ENCODE results near the gene F10.

The F10 gene

DNA sequence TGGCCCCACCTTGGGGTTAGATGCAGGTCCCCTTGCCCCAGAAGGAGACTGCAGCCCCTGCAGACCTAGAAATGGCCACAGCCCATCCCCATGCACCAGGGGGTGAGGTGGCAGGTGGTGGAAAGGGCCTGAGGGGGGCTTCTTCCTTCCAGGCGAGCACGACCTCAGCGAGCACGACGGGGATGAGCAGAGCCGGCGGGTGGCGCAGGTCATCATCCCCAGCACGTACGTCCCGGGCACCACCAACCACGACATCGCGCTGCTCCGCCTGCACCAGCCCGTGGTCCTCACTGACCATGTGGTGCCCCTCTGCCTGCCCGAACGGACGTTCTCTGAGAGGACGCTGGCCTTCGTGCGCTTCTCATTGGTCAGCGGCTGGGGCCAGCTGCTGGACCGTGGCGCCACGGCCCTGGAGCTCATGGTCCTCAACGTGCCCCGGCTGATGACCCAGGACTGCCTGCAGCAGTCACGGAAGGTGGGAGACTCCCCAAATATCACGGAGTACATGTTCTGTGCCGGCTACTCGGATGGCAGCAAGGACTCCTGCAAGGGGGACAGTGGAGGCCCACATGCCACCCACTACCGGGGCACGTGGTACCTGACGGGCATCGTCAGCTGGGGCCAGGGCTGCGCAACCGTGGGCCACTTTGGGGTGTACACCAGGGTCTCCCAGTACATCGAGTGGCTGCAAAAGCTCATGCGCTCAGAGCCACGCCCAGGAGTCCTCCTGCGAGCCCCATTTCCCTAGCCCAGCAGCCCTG is 4.2 kb upstream of the F10 start:
- no peak overlapping the region for H3K4me3 ChIP-seq (ENCODE audit: control insufficient read depth, low read depth, low read length)
- DNase-seq (ENCODE audit: low read depth) = no peak
- TF ChIP-seq, protein P1, sequence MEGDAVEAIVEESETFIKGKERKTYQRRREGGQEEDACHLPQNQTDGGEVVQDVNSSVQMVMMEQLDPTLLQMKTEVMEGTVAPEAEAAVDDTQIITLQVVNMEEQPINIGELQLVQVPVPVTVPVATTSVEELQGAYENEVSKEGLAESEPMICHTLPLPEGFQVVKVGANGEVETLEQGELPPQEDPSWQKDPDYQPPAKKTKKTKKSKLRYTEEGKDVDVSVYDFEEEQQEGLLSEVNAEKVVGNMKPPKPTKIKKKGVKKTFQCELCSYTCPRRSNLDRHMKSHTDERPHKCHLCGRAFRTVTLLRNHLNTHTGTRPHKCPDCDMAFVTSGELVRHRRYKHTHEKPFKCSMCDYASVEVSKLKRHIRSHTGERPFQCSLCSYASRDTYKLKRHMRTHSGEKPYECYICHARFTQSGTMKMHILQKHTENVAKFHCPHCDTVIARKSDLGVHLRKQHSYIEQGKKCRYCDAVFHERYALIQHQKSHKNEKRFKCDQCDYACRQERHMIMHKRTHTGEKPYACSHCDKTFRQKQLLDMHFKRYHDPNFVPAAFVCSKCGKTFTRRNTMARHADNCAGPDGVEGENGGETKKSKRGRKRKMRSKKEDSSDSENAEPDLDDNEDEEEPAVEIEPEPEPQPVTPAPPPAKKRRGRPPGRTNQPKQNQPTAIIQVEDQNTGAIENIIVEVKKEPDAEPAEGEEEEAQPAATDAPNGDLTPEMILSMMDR (IDR thresholded peaks at IDR 0.05; ENCODE audit: control insufficient read depth, insufficient read depth, low read depth, low read length, missing control alignments) = no peak

GRCh38 chr13:113119166-113119821 is 3.3 kb upstream of the F10 start:
- TF ChIP-seq, protein P1 (IDR thresholded peaks at IDR 0.05; ENCODE audit: control insufficient read depth, insufficient read depth, low read depth, low read length, missing control alignments) = no peak
- DNase-seq (ENCODE audit: low read depth) = no peak
- H3K4me3 ChIP-seq (ENCODE audit: control insufficient read depth, low read depth, low read length) = no peak overlapping the region

- DNase-seq (ENCODE audit: low read depth) = no peak
- TF ChIP-seq, protein P1 (IDR thresholded peaks at IDR 0.05; ENCODE audit: control insufficient read depth, insufficient read depth, low read depth, low read length, missing control alignments) = no peak
- no peak overlapping the region for H3K4me3 ChIP-seq (ENCODE audit: control insufficient read depth, low read depth, low read length)
These were observed 2.8 kb upstream of the F10 start for GRCh38 chr13:113119822-113120189.

DNA sequence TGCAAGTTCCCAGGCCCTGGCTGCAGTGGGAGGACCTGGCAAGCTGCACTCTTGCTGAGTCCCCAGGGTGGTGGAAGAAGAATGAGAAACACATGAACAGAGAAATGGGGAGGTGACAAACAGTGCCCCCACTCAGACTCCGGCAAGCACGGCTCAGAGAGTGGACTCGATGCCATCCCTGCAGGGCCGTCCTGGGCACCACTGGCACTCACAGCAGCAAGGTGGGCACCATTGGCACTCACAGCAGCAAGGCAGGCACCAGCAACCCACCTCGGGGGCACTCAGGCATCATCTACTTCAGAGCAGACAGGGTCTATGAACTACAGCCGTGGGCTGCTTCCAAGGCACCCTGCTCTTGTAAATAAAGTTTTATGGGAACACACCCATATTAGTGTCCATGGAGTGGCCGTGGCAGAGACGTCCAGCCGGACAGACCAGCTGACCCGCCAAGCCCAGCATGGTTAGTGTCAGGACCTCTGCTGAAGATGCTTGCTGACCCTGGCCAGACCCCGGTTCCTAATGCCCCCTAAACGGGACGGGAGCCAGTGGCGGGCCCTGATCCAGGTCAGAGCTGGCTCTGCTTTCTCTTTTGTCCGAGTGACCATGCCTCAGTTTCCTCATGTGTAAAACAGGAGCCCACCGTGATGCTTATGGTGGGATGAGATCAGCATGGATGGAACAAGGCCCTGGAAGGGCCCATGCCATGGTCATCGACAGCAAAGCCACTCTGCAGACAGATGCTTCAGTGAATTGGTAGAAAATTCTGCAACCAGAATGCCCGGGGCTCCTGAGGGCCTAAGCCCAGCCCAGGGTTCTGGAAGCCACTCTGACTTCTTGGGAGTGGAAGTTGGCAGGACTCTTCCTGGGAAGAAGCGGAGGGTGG is 2.1 kb upstream of the F10 start:
- TF ChIP-seq, protein P1 (IDR thresholded peaks at IDR 0.05; ENCODE audit: control insufficient read depth, insufficient read depth, low read depth, low read length, missing control alignments) = no peak
- H3K4me3 ChIP-seq (ENCODE audit: control insufficient read depth, low read depth, low read length) = no peak overlapping the region
- DNase-seq (ENCODE audit: low read depth) = no peak

DNA sequence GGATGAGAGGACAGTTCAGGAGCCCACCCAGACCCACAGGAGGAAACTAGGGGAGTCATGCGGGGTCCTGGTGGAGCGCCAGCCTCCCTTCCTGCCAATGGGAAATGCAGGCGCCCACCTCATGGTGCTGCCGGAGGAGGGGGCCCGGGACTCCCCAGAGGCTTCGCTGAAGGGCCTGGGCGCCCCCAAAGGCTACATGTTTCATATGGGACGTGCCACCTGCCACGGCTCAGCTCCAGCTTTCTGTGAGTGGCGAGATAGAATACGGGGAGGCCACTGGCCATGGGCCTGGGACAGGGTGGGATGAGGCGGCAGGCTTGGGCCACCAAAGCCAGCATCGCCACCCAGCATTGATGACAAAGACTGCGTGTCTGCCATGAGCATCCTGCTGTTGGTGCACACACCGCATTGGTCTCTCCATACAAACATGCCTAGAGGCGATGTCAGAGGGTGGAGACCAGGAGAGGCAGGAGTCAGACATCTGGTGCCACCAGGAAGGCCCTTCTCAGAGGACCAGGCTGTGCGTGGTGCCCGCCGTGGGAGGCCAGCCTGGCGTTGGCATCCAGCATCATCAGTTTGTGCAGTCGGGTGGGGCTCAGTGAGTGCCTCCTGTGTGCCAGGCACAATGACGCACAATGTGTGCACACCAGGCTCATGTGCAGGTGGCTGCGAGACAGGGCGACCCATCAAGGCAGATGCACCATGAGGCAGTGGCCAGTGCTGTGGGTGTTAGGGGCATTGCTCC is 1.2 kb upstream of the F10 start:
- TF ChIP-seq, protein P1 (IDR thresholded peaks at IDR 0.05; ENCODE audit: control insufficient read depth, insufficient read depth, low read depth, low read length, missing control alignments) = no peak
- no peak for DNase-seq (ENCODE audit: low read depth)
- no peak overlapping the region for H3K4me3 ChIP-seq (ENCODE audit: control insufficient read depth, low read depth, low read length)

DNA sequence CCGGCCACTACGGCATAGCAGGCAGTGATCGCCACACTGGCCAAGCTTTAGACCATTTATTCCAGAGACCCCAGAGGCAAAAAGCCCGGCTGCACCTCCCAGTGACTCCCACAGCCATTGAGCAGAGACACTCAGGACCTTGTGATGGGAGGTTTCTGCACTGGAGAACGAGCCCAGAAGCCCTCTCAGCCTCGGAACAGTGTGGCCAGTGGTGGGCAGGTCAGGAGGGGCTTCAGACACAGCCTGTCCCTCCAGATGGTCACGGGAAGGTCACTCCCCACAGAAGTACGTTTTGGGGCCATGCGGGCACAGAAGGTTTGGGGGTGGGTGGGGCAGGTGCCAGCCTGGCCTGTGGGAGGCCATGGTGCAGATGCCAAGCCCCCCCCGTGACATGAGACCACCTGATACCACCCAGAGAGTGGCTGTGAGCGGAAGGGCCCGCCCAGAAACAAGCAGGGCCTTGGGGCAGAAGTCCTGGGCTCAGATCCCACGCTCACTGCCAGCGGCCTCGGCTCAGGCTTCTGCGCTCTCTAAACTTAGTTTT is 599 bp upstream of the F10 start:
- TF ChIP-seq, protein P1 (IDR thresholded peaks at IDR 0.05; ENCODE audit: control insufficient read depth, insufficient read depth, low read depth, low read length, missing control alignments) = no peak
- no peak overlapping the region for H3K4me3 ChIP-seq (ENCODE audit: control insufficient read depth, low read depth, low read length)
- DNase-seq (ENCODE audit: low read depth) = no peak
